HEK293 (cell line): ENCODE data around the gene NAA25.

Experiments used
- CTCF ChIA-PET: fragments of 350-600 bp; formaldehyde crosslinking; extraction: SDS; loops from one replicate; lab custom pipeline; 2021; ENCODE audit warnings: antibody characterized with exemption; lab: Yijun Ruan, JAX
- POLR2A ChIA-PET: fragments of 300-600 bp; formaldehyde crosslinking; extraction: SDS; loops from one replicate; lab custom pipeline; 2020; ENCODE audit warnings: antibody characterized with exemption, inconsistent platforms; lab: Yijun Ruan, JAX
- H3K27ac ChIP-seq: fragments of 200-500 bp; sonication (Bioruptor generic); 2 replicates; pipeline ENCODE4 v1.5.1; 2014; ENCODE audit warnings: low read depth, low read length, control low read depth, inconsistent platforms; ENCODE audit errors: extremely low read depth
- H3K36me3 ChIP-seq, 2 experiments: fragments of 200-500 bp in 1 of 2; sonication (Bioruptor generic) in 1 of 2; 1 replicate in 1 of 2; 2 replicates in 1 of 2; pipeline ENCODE4 v1.5.1; 2014 to 2017; ENCODE audit warnings: inconsistent platforms in 2 of 2, low read length in 2 of 2; ENCODE audit not compliant: control insufficient read depth in 2 of 2, insufficient read depth in 1 of 2
- H3K4me1 ChIP-seq: fragments of 200-500 bp; sonication (Bioruptor generic); 2 replicates; pipeline ENCODE4 v1.5.1; 2014; ENCODE audit warnings: mild to moderate bottlenecking, low read length, inconsistent platforms; ENCODE audit not compliant: control insufficient read depth, insufficient read depth
- H3K4me3 ChIP-seq: 2 replicates; pipeline ENCODE4 v1.5.1; 2011; ENCODE audit warnings: low read depth, mild to moderate bottlenecking, control low read depth, low read length, moderate library complexity
- H3K9me3 ChIP-seq: fragments of 200-500 bp; sonication (Bioruptor generic); 2 replicates; pipeline ENCODE4 v1.5.1; 2014; ENCODE audit warnings: low read depth, low read length, inconsistent platforms; ENCODE audit not compliant: control insufficient read depth, insufficient read depth
- GFI1B ChIP-seq: fragments of 450-650 bp; formaldehyde crosslinking; IDR thresholded peaks from 2 replicates; pipeline ENCODE4 v1.5.1; 2016; ENCODE audit warnings: missing biosample characterization, missing genetic modification characterization
- KLF9 ChIP-seq: fragments of 450-650 bp; formaldehyde crosslinking; IDR thresholded peaks from 2 replicates; pipeline ENCODE4 v1.5.1; 2016; ENCODE audit warnings: missing biosample characterization, missing genetic modification characterization, low read depth
- OSR2 ChIP-seq: fragments of 450-650 bp; formaldehyde crosslinking; IDR thresholded peaks from 2 replicates; pipeline ENCODE4 v1.5.1; 2016; ENCODE audit warnings: missing biosample characterization, missing genetic modification characterization
- SCRT1 ChIP-seq: fragments of 450-650 bp; formaldehyde crosslinking; IDR thresholded peaks from 2 replicates; pipeline ENCODE4 v1.5.1; 2016; ENCODE audit warnings: missing biosample characterization, missing genetic modification characterization, borderline replicate concordance
- ZBTB1 ChIP-seq: fragments of 450-650 bp; formaldehyde crosslinking; IDR thresholded peaks from 2 replicates; pipeline ENCODE4 v1.5.1; 2016; ENCODE audit warnings: missing biosample characterization, missing genetic modification characterization
- ZBTB7A ChIP-seq: fragments of 450-650 bp; formaldehyde crosslinking; IDR thresholded peaks from 2 replicates; pipeline ENCODE4 v1.5.1; 2016; ENCODE audit warnings: low read depth, missing biosample characterization, missing genetic modification characterization
- ZFP37 ChIP-seq: fragments of 450-650 bp; formaldehyde crosslinking; IDR thresholded peaks from 2 replicates; pipeline ENCODE4 v1.5.1; 2016; ENCODE audit warnings: missing biosample characterization, missing genetic modification characterization
- ZNF10 ChIP-seq: fragments of 450-650 bp; formaldehyde crosslinking; IDR thresholded peaks from 2 replicates; pipeline ENCODE4 v1.5.1; 2017; ENCODE audit warnings: missing biosample characterization, missing genetic modification characterization
- ZNF148 ChIP-seq: fragments of 450-650 bp; formaldehyde crosslinking; IDR thresholded peaks from 2 replicates; pipeline ENCODE4 v1.5.0; 2017; ENCODE audit warnings: missing biosample characterization, missing genetic modification characterization, borderline replicate concordance
- ZNF155 ChIP-seq: fragments of 450-650 bp; formaldehyde crosslinking; IDR thresholded peaks from 2 replicates; pipeline ENCODE4 v1.5.1; 2016; ENCODE audit warnings: missing biosample characterization, missing genetic modification characterization
- ZNF16 ChIP-seq: fragments of 450-650 bp; formaldehyde crosslinking; IDR thresholded peaks from 2 replicates; pipeline ENCODE4 v1.5.1; 2016; ENCODE audit warnings: low read depth, missing biosample characterization, missing genetic modification characterization
- ZNF311 ChIP-seq: fragments of 450-650 bp; formaldehyde crosslinking; IDR thresholded peaks from 2 replicates; pipeline ENCODE4 v1.5.1; 2017; ENCODE audit warnings: missing biosample characterization, missing genetic modification characterization, borderline replicate concordance
- ZNF341 ChIP-seq: fragments of 450-650 bp; formaldehyde crosslinking; IDR thresholded peaks from 2 replicates; pipeline ENCODE4; 2016; ENCODE audit warnings: low read depth, missing biosample characterization, missing genetic modification characterization
- ZNF404 ChIP-seq: fragments of 450-650 bp; formaldehyde crosslinking; IDR thresholded peaks from 2 replicates; pipeline ENCODE4 v1.5.1; 2017; ENCODE audit warnings: missing biosample characterization, missing genetic modification characterization
- ZNF433 ChIP-seq: fragments of 450-650 bp; formaldehyde crosslinking; IDR thresholded peaks from 2 replicates; pipeline ENCODE4 v1.5.1; 2016; ENCODE audit warnings: missing biosample characterization, missing genetic modification characterization, low read depth
- ZNF48 ChIP-seq: fragments of 450-650 bp; formaldehyde crosslinking; IDR thresholded peaks from 2 replicates; pipeline ENCODE4 v1.5.1; 2016; ENCODE audit warnings: missing biosample characterization, missing genetic modification characterization
- ZNF488 ChIP-seq: fragments of 450-650 bp; formaldehyde crosslinking; IDR thresholded peaks from 2 replicates; pipeline ENCODE4 v1.5.1; 2016; ENCODE audit warnings: missing biosample characterization, missing genetic modification characterization
- ZNF670 ChIP-seq: fragments of 450-650 bp; formaldehyde crosslinking; IDR thresholded peaks from 2 replicates; pipeline ENCODE4 v1.5.1; 2016; ENCODE audit warnings: missing biosample characterization, missing genetic modification characterization, low read depth
- ZNF701 ChIP-seq: fragments of 450-650 bp; formaldehyde crosslinking; IDR thresholded peaks from 2 replicates; pipeline ENCODE4 v1.5.1; 2016; ENCODE audit warnings: missing biosample characterization, missing genetic modification characterization
- TF ChIP-seq, protein P1 (sequence below): fragments of 450-650 bp; formaldehyde crosslinking; IDR thresholded peaks from 2 replicates; pipeline ENCODE4; 2016; ENCODE audit warnings: missing biosample characterization, missing genetic modification characterization
- TF ChIP-seq, protein P2 (sequence below): fragments of 450-650 bp; formaldehyde crosslinking; IDR thresholded peaks from 2 replicates; pipeline ENCODE4 v1.5.1; 2017; ENCODE audit warnings: missing biosample characterization, missing genetic modification characterization
- TF ChIP-seq, protein P3 (sequence below): fragments of 450-650 bp; formaldehyde crosslinking; IDR thresholded peaks from 2 replicates; pipeline ENCODE4 v1.5.1; 2016; ENCODE audit warnings: missing biosample characterization, missing genetic modification characterization

NAA25 gene

GRCh38 chr12:112146123-112146522 is 37.5 kb upstream of the NAA25 start (continued):
- no peak for TF ChIP-seq ZNF701 (tag by site-specific recombination)
- TF ChIP-seq OSR2 = no peak
- TF ChIP-seq, protein P1, sequence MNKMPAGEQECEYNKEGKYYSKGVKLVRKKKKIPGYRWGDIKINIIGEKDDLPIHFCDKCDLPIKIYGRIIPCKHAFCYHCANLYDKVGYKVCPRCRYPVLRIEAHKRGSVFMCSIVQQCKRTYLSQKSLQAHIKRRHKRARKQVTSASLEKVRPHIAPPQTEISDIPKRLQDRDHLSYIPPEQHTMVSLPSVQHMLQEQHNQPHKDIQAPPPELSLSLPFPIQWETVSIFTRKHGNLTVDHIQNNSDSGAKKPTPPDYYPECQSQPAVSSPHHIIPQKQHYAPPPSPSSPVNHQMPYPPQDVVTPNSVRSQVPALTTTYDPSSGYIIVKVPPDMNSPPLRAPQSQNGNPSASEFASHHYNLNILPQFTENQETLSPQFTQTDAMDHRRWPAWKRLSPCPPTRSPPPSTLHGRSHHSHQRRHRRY (tag by site-specific recombination) = no peak
- no peak for TF ChIP-seq ZNF404 (tag by site-specific recombination)

- H3K4me3 ChIP-seq = no peak overlapping the region
- CTCF ChIA-PET = no interaction called here
- H3K27ac ChIP-seq = no peak overlapping the region
- no peaks in the 10 kb centered on the region for H3K4me1 ChIP-seq
- TF ChIP-seq ZBTB7A (tag by site-specific recombination) = no peak
- TF ChIP-seq ZNF48 (tag by site-specific recombination) = no peak
- no peak for TF ChIP-seq ZNF155
- no peak for TF ChIP-seq ZFP37
- TF ChIP-seq KLF9 (tag by site-specific recombination) = no peak
- TF ChIP-seq SCRT1 (tag by site-specific recombination) = no peak
- no peak for TF ChIP-seq ZNF16 (tag by site-specific recombination)
- no peak for TF ChIP-seq ZBTB1 (tag by site-specific recombination)
- no peak for TF ChIP-seq ZNF148
- no peak for TF ChIP-seq OSR2
- TF ChIP-seq ZNF670 (tag by site-specific recombination) = no peak
- TF ChIP-seq ZNF341 (tag by site-specific recombination) = no peak
- no peak for TF ChIP-seq ZNF10 (tag by site-specific recombination)
- TF ChIP-seq ZNF488 (tag by site-specific recombination) = no peak
- no peak for TF ChIP-seq ZNF311 (tag by site-specific recombination)
- TF ChIP-seq, protein P2, sequence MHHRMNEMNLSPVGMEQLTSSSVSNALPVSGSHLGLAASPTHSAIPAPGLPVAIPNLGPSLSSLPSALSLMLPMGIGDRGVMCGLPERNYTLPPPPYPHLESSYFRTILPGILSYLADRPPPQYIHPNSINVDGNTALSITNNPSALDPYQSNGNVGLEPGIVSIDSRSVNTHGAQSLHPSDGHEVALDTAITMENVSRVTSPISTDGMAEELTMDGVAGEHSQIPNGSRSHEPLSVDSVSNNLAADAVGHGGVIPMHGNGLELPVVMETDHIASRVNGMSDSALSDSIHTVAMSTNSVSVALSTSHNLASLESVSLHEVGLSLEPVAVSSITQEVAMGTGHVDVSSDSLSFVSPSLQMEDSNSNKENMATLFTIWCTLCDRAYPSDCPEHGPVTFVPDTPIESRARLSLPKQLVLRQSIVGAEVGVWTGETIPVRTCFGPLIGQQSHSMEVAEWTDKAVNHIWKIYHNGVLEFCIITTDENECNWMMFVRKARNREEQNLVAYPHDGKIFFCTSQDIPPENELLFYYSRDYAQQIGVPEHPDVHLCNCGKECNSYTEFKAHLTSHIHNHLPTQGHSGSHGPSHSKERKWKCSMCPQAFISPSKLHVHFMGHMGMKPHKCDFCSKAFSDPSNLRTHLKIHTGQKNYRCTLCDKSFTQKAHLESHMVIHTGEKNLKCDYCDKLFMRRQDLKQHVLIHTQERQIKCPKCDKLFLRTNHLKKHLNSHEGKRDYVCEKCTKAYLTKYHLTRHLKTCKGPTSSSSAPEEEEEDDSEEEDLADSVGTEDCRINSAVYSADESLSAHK (tag by site-specific recombination) = no peak
- TF ChIP-seq ZNF433 (tag by site-specific recombination) = no peak
- TF ChIP-seq, protein P3, sequence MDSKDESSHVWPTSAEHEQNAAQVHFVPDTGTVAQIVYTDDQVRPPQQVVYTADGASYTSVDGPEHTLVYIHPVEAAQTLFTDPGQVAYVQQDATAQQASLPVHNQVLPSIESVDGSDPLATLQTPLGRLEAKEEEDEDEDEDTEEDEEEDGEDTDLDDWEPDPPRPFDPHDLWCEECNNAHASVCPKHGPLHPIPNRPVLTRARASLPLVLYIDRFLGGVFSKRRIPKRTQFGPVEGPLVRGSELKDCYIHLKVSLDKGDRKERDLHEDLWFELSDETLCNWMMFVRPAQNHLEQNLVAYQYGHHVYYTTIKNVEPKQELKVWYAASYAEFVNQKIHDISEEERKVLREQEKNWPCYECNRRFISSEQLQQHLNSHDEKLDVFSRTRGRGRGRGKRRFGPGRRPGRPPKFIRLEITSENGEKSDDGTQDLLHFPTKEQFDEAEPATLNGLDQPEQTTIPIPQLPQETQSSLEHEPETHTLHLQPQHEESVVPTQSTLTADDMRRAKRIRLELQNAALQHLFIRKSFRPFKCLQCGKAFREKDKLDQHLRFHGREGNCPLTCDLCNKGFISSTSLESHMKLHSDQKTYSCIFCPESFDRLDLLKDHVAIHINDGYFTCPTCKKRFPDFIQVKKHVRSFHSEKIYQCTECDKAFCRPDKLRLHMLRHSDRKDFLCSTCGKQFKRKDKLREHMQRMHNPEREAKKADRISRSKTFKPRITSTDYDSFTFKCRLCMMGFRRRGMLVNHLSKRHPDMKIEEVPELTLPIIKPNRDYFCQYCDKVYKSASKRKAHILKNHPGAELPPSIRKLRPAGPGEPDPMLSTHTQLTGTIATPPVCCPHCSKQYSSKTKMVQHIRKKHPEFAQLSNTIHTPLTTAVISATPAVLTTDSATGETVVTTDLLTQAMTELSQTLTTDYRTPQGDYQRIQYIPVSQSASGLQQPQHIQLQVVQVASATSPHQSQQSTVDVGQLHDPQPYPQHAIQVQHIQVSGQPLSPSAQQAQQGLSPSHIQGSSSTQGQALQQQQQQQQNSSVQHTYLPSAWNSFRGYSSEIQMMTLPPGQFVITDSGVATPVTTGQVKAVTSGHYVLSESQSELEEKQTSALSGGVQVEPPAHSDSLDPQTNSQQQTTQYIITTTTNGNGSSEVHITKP (tag by site-specific recombination) = no peak
- TF ChIP-seq GFI1B (tag by site-specific recombination) = no peak
- peaks cover 85 to 93% of the 10 kb centered on the region in 2 experiments for H3K36me3 ChIP-seq
- POLR2A ChIA-PET = interaction anchor here (1.7 kb wide), 1 partner anchor 14 kb away, joined by 9 read pairs; no protein-coding TSS in a partner anchor
- H3K9me3 ChIP-seq = no peaks in the 10 kb centered on the region
These were observed 32.1 kb upstream of the NAA25 start for GRCh38 chr12:112140728-112141127.
